Stimulated activated CD4-positive, alpha-beta T cell treated with anti-CD3 and anti-CD28 coated beads, TNF-alpha, amount 100 ng/mL, for 4 hours (primary cell): ENCODE data around the gene SSC5D.

Source experiments
- DNase-seq, 3 experiments: peaks; one replicate each; pipeline ENCODE4 v3.0.0-alpha.2; 2020; ENCODE audit warnings: low read depth in 3 of 3

The SSC5D gene

DNA sequence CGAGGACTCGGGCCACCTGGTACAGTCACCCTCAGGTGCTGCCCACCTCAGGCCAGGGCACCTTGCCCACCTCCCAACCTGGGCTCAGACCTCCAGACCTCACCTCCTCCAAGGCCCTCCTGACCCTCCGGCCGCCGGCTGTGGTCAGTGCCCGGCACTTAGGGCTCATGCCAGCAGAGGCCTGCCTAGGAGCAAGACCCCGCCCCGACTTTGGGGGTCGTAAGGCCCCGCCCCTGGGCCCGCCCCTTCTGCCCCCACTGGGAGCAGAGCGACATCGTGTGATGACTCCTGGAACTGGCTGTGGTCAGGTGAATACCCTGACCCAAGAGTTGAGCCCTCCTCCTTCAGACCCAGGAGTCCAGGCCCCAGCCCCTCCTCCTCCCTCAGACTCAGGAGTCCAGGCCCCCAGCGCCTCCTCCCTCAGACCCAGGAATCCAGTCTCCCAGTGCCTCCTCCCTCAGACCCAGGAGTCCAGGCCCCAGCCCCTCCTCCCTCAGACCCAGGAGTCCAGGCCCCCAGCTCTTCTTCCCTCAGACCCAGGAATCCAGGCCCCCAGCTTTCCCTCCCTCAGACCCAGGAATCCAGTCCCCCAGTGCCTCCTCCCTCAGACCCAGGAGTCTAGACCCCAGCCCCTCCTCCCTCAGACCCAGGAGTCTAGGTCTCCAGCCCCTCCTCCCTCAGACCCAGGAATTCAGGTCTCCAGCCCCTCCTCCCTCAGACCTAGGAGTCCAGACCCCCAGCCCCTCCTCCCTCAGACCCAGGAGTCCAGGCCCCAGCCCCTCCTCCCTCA is 48.9 kb downstream of the SSC5D start, which contains the start of gene SBK2:
SBK2 (minus strand) TSS at position 183 of the 790 bp plus-strand sequence. CDS start 839 bp downstream, outside the sequence.
- no peak for DNase-seq

DNA sequence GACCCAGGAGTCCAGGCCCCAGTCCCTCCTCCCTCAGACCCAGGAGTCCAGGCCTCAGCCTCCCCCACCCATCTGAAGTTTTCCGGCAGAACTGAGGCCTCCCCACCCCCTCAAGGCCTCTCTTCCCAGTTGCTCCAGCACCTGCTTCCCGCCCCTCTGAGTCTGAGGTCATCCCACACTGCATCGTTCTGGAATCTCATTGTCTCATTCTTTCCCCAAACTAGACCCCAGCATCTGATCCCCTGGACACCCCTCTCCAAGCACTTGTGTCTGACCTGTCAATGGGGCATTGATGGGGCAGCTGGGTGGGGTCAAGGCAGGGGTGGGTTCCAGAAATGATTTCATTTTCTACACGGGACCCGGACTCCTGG is 49.5 kb downstream of the SSC5D start:
- no peak for DNase-seq

DNA sequence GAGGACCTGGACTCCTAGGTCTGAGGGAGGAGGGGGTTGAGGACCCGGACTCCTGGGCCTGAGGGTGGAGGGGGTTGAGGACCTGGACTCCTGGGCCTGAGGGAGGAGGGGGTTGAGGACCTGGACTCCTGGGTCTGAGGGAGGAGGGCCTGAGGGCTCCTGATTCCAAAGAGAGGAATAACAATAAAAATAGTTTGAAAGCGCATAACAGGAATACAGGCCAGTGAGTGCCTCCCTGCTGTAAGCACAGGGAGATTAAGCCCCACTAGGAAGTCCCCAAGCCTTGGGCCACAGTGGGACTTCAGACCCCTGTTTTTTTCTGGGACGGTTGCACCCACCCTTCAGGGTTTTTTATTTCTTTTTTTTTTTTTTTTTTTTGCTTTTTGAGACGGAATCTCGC is 49.9 kb downstream of the SSC5D start:
- DNase-seq, result no peak

DNA sequence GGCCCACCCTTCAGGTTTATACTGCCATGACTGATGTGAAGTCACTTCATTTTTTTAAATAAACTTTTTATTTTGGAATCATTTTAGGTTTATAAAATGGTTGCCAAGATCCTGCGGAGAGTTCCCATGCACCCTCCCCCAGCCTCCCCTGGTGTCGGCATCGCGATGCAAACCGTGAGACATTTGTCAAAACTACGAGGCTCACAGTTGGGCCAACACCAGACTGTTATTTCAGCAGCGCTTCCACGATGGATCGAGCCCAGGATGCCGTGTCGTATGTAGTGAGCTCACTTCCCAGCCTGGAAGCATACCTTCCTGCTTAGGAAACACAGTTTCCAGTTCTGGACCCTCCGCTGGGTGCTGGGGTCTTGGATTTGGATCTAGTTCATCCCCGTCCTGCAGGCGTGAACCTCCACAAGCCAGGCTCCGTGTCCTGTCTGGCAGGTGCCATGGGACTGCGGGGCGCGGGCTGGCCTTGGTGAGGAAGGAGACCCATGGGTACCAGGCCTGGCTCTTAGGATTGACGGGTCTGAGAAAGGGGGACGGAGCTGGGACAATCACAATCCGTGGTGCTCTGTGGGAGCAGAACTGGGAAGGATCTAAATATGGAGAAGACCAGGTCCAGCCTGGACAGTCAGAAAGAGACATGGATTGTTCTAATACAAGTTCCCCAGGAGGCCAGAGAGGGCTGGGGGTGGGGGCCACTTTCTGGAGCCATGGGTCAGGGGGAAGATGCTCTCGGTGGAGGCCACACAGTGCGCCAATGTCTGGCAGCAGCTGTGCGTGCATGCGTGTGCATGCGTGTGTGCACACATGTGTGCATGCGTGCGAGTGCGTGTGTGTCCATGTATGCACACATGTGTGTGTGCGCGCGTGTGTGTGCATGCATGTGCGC is 51.1 kb downstream of the SSC5D start:
- DNase-seq, result no peak

DNA sequence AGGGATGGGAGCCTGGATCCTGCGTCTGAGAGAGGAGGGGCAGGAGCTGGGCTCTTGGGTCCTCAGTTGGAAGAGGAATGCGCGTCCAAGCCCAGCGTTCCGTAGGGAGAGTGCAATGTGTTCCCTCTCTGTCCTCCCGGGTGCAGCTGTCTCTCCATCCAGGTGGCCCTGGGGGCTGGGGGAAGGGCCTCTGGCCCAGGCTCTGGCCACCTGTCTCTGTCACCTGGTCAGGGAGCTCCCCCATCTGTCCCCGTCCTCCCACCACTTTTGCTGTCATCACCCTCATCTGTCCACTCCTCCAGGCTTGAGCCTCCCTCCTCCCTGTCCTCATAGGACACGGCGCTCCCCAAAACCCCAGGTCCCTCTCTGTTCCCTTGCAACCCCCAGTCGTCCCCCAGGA is 52.4 kb downstream of the SSC5D start:
- no peak for DNase-seq

DNA sequence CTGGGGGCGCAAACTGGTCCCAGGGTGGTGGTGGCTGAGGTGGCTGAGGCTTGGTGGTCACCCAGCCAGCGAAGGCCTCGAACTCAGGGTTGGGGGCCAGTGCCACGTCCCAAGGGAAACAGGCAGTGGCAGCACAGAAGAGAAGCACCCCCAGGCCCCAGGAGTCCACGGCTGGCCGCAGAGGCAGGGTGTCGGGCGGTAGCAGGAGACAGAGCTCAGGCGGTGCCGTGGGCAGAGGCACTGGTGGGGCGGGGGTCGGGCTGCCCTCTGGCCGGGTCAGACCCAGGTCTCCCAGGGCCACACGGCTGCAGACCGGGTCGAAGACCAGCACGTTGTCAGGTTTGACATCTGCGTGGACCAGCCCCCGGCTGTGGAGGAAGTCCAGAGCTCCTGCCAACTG is 52.9 kb downstream of the SSC5D start:
- no peak for DNase-seq

DNA sequence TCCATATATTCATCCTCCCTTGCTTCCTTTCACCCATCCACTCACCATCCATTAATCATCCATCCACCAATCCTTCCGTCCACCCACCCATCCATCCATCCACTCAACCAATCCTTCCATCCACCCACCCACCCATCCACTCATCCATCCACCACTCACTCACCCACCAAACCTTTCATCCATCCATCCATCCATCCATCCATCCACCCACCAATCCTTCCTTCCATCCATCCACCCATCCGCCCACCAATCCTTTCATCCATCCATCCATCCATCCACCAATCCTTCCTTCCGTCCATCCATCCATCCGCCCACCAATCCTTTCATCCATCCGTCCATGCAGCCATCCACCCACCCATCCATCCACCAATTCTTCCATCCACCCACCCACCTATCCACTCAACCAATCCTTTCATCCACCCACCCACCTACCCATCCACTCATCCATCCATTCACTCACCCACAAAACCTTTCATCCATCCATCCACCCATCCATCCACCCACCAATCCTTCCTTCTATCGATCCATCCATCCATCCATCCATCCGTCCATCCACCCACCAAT is 54.1 kb downstream of the SSC5D start:
- DNase-seq, result no peak

DNA sequence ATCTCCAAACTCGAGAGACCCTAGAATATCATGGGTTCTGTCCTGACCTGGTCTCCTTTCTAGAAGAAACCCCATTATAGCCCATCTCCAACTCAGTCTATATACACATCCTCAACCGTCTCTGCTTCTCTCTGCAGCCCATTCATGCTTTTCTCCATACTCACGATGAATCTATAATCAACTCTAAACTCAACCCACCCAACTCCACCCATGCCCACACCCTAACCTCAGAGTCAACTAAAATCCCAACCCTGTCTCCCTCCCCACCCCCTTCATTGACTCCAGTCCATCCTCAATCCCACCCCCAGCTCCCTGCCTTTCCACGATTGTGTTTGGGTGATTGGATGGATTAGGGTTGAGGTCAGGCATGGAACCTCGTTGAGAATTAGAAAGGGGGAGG is 55.3 kb downstream of the SSC5D start:
- DNase-seq, result no peak

DNA sequence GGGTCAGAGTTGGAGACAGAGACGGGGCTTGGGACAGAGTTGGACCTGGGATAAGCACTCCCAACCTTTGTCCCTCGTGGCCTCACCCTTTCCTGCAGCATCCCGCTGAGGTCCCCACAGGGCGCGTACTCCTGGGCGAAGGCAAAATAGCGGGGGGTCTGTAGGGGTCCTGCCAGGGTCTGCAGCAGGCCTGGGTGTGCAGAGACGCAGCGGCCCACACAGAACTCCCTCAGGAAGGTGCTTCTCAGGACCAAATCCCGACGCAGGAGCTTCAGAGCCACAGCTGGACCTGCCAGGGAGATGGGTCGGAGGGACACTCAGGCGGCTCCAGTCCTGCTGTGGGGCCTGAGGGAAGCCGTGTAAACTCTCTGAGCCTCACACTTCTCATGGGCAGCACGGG is 55.8 kb downstream of the SSC5D start:
- DNase-seq, result no peak

DNA sequence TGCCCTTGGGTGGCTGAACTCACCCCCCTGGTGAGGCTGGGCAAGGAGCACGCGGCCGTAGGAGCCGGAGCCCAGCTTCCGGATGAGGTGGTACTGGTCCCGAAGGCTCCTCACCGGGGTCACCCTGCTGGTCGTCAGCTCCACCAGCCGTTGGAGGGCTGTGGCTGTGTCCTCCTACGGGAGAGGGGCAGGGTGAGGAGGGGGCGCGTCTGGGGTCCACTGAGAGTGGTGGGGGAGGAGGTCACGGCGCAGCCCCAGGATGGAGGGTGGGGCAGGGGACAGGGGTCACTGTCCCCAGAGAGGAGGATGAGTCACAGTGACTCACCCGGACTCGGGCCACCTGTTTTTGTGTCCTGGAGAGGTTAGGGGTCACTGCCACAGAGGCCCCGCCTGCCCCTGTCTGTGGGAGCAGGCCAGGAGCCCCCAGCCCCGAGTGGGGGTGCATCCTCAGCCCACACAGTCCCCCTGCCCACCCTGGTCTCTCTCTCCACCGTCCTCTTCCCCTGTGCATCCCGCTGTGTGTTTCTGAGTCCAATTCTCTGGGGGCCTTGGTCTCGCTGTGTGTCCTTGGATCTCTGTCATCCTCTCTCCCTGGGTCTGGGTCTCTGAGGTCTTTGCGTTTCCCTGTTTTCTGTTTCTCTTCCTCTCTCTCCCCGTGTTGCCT is 56.7 kb downstream of the SSC5D start:
- no peak for DNase-seq

DNA sequence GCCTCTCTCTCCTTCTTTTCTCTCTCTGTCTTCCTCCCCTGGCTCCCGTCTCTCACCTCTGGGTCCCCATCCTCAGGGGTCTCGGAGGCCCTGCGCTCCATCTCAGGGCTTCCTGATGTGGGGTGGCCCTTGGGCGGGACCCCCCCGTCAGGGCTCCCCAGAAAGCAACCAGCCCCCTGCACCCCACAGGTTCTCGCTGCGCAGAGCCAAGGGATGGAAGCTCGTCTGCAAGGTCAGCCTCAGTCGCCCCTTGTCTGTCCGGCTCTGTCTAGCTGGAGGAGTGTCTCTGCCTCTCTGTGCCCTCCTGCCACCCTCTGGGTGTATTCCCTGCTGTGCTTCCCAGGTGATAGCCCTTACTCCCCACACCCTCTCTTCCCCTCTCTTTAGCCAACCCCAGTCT is 57.2 kb downstream of the SSC5D start, which contains the start of gene SBK3:
SBK3 (minus strand) TSS at position 101 of the 400 bp plus-strand sequence; CDS start at position 101, 0 bp downstream.
- DNase-seq, result no peak

DNA sequence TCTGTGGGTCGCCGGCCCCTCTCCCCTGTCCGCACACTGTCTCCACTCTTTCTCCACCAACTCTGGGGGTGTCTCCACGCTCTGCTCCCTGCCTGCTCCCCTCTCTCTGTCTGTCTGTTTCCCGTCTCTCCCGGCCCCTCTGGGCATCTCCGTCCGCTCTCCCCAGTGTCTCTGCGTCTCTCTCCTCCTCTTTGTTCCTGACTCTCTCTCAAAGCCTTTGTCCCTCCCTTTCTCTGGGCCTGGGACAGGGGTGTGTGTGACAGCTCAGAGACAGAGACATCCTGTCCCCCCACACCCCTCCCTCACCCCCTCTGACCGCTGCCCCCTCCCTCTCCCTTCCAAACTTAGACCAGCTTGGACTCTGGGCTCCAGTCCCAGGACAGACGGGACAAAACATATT is 57.8 kb downstream of the SSC5D start:
- DNase-seq, result no peak

DNA sequence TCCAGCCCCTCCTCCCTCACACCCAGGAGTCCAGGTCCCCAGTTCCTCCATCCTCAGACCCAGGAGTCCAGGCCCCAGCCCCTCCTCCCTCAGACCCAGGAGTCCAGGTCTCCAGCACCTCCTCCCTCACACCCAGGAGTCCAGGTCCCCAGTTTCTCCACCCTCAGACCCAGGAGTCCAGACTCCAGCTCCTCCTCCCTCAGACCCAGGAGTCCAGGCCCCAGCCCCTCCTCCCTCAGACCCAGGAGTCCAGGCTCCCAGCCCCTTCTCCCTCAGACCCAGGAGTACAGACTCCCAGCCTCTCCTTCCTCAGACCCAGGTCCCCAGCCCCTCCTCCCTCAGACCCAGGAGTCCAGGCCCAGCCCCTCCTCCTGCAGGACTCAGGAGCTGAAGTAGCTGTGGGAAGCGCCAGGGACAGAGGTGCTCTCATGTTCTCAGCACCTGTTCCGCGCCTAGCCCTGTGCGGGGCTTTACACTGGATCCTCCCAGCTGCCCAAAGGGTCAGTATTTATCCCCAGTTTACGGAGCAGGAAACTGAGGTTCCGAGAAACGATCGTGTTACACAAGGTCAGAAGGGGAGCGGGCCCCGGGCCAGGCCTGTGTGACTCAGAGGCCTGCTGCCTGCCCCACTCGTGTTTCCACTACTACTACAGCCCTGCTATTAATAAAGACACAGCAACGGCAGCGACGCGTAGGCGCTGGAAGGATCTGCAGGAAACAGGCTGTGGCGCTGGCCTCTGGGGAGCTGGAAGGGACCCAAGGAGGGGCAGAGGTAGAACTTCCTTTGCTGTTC is 58.8 kb downstream of the SSC5D start:
- DNase-seq, result no peak

DNA sequence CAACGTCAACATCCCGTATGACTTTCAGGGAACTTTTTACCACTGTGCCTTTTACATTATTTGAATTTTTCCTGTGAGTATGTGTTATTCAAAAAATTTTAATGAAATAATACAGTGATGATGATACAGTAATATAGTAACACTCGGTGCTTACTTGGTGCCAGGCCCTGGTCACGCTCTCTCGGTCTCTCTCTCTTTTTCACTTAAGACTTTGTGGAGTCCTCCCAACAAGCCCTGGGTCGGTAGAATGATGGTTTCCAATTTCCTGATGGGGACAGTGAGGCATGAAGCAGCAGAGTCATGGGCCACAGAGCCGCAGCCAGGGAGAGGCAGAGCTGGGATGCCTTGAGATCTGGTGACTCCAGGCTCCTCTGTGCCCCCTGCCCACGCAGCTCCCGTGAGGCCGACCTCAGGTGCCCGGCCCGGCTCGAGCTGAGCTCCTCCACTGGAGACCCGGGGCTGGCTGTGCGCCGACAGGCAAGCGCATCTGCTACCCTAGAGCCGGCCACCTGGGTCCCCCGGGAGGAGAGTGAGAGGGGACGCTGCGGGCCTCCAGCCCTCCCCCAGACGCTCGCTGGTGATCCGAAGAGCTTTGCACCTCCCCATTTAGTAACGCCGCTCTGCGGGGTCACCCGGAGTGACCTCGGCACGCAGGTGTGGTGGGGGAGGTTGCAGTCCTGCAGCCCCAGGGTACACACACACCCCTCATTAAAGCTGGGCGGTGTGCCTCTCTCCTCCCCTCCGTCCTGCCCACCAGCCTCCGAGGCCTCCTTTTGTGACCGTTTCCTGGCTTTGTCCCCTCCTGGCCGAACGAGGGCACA is 61.5 kb downstream of the SSC5D start:
- DNase-seq, result no peak

DNA sequence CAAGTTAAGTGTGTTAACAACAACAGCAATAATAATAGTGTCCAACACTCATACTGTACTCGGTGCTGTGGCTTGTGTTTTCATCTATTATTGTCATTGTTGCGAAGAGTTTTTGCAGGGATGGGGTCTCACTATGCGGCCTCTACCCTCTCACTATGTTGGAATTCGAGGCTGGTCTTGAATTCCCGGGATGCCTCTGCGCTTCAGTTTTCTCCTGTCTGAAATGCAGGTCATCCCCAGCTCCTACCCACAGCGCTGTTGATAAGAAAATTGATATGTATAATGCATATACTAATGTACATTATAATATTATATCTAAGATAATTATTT is 62.0 kb downstream of the SSC5D start:
- no peak for DNase-seq

DNA sequence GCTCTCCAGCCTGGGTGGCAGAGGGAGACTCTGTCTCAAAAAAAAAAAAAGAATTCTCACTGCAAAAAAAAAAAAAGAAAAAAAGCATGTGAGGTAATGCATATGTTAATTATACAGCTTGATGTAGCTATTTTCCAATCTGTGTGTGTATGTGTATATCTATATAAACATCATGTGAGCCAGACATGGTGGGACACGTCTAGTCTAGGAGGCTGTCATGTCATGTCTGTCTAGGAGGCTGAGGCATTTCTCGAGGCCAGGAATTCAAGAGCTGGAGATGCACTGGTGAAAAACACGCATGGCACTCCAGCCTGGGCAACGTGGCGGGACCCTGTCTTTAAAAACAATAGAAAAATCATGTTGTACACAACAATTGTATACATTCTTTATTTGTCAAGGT is 64.0 kb downstream of the SSC5D start:
- DNase-seq, result no peak

DNA sequence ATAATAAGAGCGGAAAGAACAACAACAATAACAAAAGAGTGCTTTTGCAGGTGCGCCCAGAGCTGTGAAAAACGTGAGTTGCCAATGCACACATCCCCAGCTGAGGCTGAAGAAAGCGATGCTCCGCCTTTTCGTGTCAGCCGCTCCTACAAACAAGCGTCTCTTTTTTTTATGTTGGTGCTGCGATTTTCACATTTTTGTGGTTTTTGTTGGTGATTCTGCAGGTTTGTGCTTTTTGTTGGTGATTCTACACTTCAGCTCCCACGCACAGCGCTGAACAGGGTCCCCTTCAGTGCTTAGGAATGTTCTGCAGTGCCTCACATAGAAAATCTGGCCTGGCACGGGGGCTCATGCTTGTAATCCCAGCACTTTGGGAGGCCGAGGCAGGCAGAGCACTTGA is 64.4 kb downstream of the SSC5D start:
- no peak for DNase-seq

DNA sequence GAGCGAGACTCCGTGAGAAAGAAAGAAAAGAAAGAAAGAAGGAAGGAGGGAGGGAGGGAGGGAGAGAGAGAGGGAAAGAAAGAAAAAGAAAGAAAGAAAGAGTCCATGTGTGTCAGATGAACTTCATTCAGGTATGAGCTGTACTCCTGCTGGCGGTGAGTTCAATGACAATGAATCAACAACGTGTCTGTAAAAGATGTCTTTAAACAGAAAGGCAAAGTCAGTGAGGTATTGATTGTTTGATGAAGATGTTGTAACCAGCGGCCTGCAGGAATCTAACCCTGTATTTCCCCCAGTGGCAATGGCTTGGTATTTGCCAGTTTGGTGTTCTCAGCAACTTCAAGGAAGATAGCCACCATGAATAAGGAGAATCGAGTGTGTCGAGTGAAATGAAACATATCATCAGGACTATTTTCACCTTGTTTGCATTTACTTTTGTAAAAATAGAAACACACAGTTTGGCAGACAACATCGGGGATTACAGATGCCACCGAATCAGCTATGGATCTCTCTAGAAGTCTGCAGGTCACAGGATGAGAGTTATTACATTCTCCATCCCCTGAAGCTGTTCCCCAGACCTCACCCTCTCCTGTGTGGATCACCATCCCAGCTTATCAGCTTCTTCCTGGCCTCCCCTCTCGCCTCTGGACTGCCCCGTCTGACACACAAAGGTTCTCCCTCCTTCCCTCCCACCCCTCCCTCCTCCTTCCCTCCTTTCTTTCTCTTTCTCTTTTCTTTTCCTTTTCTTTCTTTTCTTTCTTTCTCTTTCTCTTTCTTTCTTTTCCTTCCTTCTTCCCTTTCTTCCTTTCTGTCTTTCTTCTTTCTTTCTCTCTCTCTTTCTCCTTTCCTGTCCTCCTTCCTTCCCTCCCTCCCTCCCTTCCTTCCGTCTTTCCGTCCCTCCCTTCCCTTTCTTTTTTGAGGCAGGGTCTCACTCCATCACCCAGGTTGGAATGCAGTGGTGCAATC is 65.3 kb downstream of the SSC5D start:
- no peak for DNase-seq

DNA sequence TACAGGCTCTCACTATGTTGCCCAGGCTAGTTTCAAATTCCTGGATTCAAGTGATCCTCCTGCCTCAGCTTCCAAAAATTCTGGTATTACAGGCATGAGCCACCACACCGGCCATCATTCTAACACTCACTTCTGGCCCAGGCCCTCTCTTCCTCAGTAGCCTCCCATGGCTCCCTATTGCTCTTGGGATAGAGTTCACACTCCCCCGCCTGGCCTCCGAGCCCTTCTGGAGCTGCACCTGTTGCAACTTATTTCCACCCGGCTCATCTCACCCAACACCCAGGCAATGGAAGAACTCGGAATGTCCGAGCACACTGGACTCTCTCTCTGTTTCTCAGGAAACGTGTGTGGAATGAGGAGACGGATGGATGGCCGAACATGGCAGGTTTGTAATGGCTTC is 66.1 kb downstream of the SSC5D start:
- DNase-seq, result no peak
